GM12875 (cell line): ENCODE measurements around the gene PTCH2.
"Not testable (repeated sequence)": the region's sequence is repeated elsewhere in the genome, so short reads cannot be mapped to it uniquely, and the experiment has no call there.

Source experiments
- H3K4me3 ChIP-seq: one replicate; pipeline ENCODE4 v1.5.1; 2011; ENCODE audit warnings: low read depth, low read length, control low read depth
- TF ChIP-seq, protein P1 (sequence below): IDR thresholded peaks from 2 replicates; pipeline ENCODE4 v1.5.1; 2011; ENCODE audit warnings: low read depth, mild to moderate bottlenecking, control low read depth, inconsistent platforms, low read length, moderate library complexity, borderline replicate concordance; ENCODE audit not compliant: insufficient read depth

Gene PTCH2

DNA sequence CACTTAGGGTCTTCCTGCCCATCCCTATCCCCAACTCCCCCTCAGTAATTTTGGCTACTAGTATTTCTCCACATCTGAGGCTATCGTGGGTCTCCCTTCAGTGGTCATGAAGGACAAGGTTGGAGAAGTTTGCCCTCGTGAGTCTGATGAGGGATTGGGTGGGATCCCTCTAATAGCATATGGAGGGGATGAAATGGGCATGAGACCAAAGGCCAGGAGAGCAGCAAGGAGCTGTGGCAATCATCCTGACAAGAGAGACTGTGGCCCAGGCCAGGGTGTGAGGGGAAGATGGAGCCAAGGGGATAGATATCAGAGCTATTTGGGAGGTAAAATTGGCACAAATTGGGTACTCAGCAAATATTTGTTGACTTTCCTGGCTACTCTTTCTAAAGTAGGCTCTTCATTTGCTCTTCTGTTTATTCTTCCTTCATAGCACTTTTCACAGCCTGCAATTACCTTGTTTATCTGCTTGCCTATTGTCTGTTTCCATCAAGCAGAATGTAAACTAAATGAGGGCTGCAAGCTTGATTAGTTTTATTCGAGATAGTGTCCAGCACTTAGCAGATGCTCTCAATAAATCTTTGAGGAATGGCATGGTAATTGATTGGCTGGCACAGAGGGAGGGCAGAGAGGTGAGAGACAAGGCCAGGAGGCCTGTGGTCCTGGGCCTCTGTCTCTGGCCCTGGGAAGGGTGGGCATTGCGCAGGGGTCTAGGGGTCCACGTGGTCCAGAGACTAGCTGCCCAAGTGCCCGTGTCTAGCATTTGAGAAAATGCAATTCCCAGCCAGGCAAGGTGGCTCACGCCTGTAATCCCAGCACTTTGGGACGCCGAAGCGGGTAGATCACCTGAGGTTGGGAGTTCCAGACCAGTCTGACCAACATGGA is 44.3 kb downstream of the PTCH2 start:
- TF ChIP-seq, protein P1, sequence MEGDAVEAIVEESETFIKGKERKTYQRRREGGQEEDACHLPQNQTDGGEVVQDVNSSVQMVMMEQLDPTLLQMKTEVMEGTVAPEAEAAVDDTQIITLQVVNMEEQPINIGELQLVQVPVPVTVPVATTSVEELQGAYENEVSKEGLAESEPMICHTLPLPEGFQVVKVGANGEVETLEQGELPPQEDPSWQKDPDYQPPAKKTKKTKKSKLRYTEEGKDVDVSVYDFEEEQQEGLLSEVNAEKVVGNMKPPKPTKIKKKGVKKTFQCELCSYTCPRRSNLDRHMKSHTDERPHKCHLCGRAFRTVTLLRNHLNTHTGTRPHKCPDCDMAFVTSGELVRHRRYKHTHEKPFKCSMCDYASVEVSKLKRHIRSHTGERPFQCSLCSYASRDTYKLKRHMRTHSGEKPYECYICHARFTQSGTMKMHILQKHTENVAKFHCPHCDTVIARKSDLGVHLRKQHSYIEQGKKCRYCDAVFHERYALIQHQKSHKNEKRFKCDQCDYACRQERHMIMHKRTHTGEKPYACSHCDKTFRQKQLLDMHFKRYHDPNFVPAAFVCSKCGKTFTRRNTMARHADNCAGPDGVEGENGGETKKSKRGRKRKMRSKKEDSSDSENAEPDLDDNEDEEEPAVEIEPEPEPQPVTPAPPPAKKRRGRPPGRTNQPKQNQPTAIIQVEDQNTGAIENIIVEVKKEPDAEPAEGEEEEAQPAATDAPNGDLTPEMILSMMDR: no peak
- no peak overlapping the region for H3K4me3 ChIP-seq

DNA sequence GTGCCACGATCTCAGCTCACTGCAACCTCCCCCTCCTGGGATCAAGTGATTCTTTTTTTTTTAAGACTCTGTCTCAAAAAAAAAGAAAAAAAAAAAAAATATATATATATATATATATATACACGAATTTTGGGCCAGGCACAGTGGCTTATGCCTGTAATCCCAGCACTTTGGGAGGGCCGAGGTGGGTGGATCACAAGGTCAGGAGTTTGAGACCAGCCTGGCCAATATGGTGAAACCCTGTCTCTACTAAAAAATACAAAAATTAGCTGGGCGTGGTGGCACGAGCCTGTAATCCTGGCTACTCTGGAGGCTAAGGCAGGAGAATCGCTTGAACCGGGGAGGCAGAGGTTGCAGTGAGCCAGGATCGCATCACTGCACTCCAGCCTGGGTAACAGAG is 45.2 kb downstream of the PTCH2 start:
- H3K4me3 ChIP-seq: not testable (repeated sequence)

DNA sequence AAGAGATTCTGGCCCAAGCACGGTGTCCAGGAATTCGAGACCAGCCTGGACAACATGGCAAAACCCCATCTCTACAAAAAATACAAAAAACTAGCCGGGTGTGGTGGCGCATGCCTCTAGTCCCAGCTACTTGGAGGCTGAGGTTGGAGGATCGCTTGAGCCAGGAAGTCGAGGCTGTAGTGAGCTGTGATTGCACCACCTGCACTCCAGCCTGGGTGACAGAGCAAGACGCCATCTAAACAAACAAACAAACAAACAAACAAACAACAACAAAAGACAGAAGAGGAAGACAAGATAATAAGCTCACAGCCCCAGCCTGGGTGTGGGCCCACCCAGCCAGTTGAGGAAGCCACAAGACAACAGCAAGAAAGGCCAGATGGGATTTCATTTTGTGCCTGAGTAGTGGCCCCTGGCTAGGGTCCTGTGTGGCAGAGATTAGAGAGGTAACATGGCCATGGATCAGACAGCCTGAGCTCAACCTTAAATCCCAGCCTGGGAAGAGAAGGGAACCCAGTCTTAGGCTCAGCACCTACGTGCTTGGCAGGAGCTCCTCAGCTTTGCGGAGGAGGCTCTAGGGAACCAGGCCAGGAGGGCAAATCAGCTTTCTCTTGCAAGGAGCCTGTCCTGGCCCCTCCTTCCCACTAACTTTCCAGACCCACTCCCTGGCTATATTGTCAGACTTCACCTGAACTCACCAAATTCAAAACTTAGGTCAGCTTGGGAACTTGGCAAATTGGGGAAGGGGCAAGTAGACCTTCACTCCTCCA is 50.1 kb downstream of the PTCH2 start:
- TF ChIP-seq, protein P1: no peak
- no peak overlapping the region for H3K4me3 ChIP-seq

- H3K4me3 ChIP-seq: no peak overlapping the region
- TF ChIP-seq, protein P1: no peak
Observed at GRCh38 chr1:44790968-44791801, 51.9 kb downstream of the PTCH2 start.

DNA sequence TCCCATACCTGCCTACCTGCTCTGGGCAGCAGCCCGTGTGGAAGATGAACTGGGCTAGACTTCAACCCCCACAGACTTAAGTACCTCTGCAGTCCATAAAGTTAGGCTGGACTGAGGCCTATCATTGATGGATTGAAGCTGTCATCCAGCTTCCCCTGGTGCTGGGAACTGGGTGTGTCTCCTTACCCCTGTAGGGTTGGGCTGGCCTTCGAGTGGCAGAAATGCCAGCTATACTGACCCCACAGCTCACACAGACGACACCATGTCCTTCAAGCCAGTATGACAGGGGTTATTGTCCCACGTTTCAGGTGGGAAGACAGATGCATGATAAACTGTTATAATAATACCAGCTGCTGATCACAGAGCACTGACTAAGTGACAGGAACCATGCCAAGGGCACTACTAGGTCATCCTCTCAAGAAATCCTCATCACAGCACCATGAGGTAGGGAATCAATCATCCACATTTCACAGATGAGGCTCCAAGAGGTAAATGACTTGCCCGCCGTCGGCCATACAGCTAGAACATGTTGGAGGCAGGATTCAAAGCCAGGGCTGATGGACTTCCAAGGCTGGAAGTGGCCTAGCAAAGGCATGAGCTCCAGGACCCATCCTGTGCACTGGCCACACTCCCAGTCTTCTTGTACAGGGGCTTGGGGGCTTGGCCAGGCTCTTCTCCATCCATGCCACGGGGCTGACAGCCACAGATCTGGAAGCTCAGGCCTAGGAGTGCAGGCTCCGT is 54.8 kb downstream of the PTCH2 start, which contains the start of gene BEST4:
TSS of gene BEST4 (minus strand) at position 51 of the 741 bp plus-strand sequence. CDS start 465 bp downstream, outside the sequence.
- no peak within 1 kb of the TSS for H3K4me3 ChIP-seq
- TF ChIP-seq, protein P1: no peak

GRCh38 chr1:44787506-44787905 is 55.5 kb downstream of the PTCH2 start:
- TF ChIP-seq, protein P1: no peak
- no peak overlapping the region for H3K4me3 ChIP-seq
